ENCODE measurements around the gene PAPOLB. TPM values are rescaled to one million over a fixed set of nuclear protein-coding genes. Genes with fewer than 3 reads are reported as not detected.

The PAPOLB gene
- total and polyA plus RNA-seq, 4 donors = 0.16 to 1.5 (median 0.57) TPM

- 87% methylated on average over 17 of the region's 17 CpGs for WGBS (ENCODE audit: insufficient coverage)
- Histone ChIP-seq H3K27ac (ENCODE audit: low read depth, low read length) (no peak overlapping the region), H3K4me1 (ENCODE audit: control insufficient read depth, insufficient read depth, low read length) (peaks cover 12% of the 10 kb centered on the region), H3K4me3 (ENCODE audit: low read depth, low read length) (no peak overlapping the region), H3K27me3 (ENCODE audit: control insufficient read depth, insufficient read depth, low read length) (no peaks in the 10 kb centered on the region), H3K9me3 (ENCODE audit: control insufficient read depth, insufficient read depth, low read length) (no peaks in the 10 kb centered on the region), H3K36me3 (ENCODE audit: control insufficient read depth, insufficient read depth, low read length) (peaks cover 48% of the 10 kb centered on the region)
- no peak for DNase-seq (ENCODE audit: low read depth in 4 of 6, low spot score in 6 of 6)
These were observed 33.0 kb downstream of the PAPOLB start for GRCh38 chr7:4828720-4829383.

GRCh38 chr7:4825081-4825480 lies 36.7 kb downstream of the PAPOLB start:
- no peak for DNase-seq (ENCODE audit: low read depth in 4 of 6, low spot score in 6 of 6)
- Histone ChIP-seq H3K4me3 (ENCODE audit: low read depth, low read length) (no peak overlapping the region), H3K4me1 (ENCODE audit: control insufficient read depth, insufficient read depth, low read length) (peaks cover 23% of the 10 kb centered on the region), H3K27ac (ENCODE audit: low read depth, low read length) (no peak overlapping the region), H3K36me3 (ENCODE audit: control insufficient read depth, insufficient read depth, low read length) (peaks cover 58% of the 10 kb centered on the region), H3K9me3 (ENCODE audit: control insufficient read depth, insufficient read depth, low read length) (no peaks in the 10 kb centered on the region), H3K27me3 (ENCODE audit: control insufficient read depth, insufficient read depth, low read length) (no peaks in the 10 kb centered on the region)
- 91% methylated on average over 12 of the region's 15 CpGs for WGBS (ENCODE audit: insufficient coverage)

DNA sequence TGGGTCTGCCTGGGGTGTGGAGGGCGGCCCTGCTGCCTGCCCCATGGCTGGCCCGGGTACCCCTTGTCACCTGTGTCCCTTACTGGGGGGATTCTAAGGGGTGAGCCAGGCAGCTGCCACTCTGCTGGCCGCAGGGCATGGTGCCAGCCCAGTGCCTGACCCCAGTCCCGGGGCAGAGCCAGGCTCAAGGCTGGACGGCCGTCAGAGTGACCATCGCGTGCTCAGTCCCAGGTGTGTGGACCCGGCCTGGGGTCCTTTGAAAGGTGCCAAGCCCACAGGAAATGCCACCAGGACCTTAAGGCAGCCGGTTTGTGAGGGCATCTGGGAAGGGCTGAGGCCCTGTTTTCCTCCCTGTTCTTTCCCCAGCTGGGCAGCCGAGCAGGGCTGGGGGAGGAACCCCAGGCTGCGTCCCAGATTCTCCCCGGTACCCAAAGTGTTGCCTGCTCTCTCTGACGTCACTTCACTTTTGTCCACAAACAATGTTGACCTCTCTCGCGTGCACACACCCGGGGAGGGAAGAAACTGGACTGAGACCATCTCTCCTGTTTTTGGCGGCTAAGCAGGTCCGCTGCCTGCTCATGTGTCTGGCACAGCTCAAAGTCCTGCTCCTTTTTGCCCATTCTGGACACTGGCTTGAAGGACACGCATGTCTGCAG lies 37.6 kb downstream of the PAPOLB start:
- Histone ChIP-seq H3K27me3 (ENCODE audit: control insufficient read depth, insufficient read depth, low read length) (no peaks in the 10 kb centered on the region), H3K27ac (ENCODE audit: low read depth, low read length) (no peak overlapping the region), H3K4me1 (ENCODE audit: control insufficient read depth, insufficient read depth, low read length) (peaks cover 29% of the 10 kb centered on the region), H3K9me3 (ENCODE audit: control insufficient read depth, insufficient read depth, low read length) (no peaks in the 10 kb centered on the region), H3K36me3 (ENCODE audit: control insufficient read depth, insufficient read depth, low read length) (peaks cover 63% of the 10 kb centered on the region), H3K4me3 (ENCODE audit: low read depth, low read length) (no peak overlapping the region)
- WGBS (ENCODE audit: insufficient coverage) = 75% methylated on average over 20 of the region's 20 CpGs
- no peak for DNase-seq (ENCODE audit: low read depth in 4 of 6, low spot score in 6 of 6)

DNA sequence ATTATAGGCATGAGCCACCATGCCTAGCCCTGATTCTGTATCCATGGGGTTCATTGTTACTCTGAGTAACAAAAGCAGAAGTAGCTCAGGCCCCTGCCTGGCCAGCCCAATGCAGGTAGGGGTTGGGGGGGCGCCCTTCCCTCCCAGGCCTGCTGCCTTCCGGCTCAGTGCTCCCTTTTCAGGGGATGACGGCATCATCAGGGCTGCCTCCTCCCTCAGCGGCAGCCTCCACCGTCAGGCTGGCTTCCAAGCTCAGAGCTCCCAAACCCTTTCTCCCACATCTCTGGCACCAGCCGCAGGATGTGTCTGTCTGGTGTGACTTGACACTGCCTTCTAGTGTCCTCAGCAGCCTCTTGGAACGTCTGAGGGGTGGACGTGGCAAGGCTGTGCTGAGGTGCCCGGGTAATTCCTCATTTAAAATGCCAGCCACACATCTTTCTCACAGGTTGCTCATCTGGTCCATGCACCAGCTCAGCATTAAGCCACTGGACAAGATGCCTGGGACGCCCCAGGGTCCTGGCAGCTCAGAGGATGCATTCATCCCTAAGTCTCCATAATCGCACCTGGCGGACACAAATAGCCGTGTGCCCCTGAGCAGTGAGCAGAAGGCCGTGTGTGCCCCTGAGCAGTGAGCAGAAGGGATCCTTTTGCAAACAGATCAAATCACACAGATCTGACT lies 38.2 kb downstream of the PAPOLB start:
- Histone ChIP-seq H3K36me3 (ENCODE audit: control insufficient read depth, insufficient read depth, low read length) (peaks cover 60% of the 10 kb centered on the region), H3K27me3 (ENCODE audit: control insufficient read depth, insufficient read depth, low read length) (no peaks in the 10 kb centered on the region), H3K27ac (ENCODE audit: low read depth, low read length) (no peak overlapping the region), H3K4me3 (ENCODE audit: low read depth, low read length) (no peak overlapping the region), H3K4me1 (ENCODE audit: control insufficient read depth, insufficient read depth, low read length) (peaks cover 33% of the 10 kb centered on the region), H3K9me3 (ENCODE audit: control insufficient read depth, insufficient read depth, low read length) (no peaks in the 10 kb centered on the region)
- 84% methylated on average over 11 of the region's 14 CpGs for WGBS (ENCODE audit: insufficient coverage)
- no peak for DNase-seq (ENCODE audit: low read depth in 4 of 6, low spot score in 6 of 6)

- Histone ChIP-seq H3K4me1 (ENCODE audit: control insufficient read depth, insufficient read depth, low read length) (peaks cover 42% of the 10 kb centered on the region), H3K9me3 (ENCODE audit: control insufficient read depth, insufficient read depth, low read length) (no peaks in the 10 kb centered on the region), H3K36me3 (ENCODE audit: control insufficient read depth, insufficient read depth, low read length) (peaks cover 64% of the 10 kb centered on the region), H3K27me3 (ENCODE audit: control insufficient read depth, insufficient read depth, low read length) (no peaks in the 10 kb centered on the region), H3K4me3 (ENCODE audit: low read depth, low read length) (no peak overlapping the region), H3K27ac (ENCODE audit: low read depth, low read length) (no peak overlapping the region)
- DNase-seq (ENCODE audit: low read depth in 4 of 6, low spot score in 6 of 6) = no peak
- WGBS (ENCODE audit: insufficient coverage) = 88% methylated on average over 7 of the region's 9 CpGs
These were observed 39.2 kb downstream of the PAPOLB start for GRCh38 chr7:4822677-4823076.

DNA sequence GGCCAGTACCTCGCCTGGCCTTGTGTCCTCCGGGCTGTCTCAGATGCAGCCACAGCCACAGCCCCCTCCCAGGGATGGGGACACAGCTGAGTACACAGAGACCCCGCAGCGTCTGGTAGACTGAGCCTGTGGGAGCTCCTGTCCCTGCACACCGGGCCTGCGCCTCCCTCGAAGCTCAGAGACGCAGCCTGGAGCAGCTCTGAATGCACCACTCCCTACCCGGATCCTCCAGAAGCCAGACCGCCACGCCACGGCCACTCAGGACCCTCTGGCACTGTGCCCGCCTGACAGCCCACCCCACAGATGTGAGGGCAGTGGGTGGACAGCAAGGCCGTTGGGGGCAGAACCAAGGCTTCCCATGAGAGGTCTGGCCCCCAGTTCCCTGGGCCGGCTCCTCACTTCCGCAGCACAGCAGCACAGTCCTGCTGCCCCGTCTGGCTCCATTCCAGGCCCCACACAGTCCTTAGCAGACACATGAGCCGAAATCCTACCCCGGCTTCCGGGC lies 40.8 kb downstream of the PAPOLB start:
- DNase-seq (ENCODE audit: low read depth in 4 of 6, low spot score in 6 of 6) = no peak
- Histone ChIP-seq H3K4me3 (ENCODE audit: low read depth, low read length) (no peak overlapping the region), H3K27ac (ENCODE audit: low read depth, low read length) (no peak overlapping the region), H3K4me1 (ENCODE audit: control insufficient read depth, insufficient read depth, low read length) (peaks cover 47% of the 10 kb centered on the region), H3K27me3 (ENCODE audit: control insufficient read depth, insufficient read depth, low read length) (no peaks in the 10 kb centered on the region), H3K36me3 (ENCODE audit: control insufficient read depth, insufficient read depth, low read length) (peaks cover 81% of the 10 kb centered on the region), H3K9me3 (ENCODE audit: control insufficient read depth, insufficient read depth, low read length) (no peaks in the 10 kb centered on the region)
- 75% methylated on average over 20 of the region's 20 CpGs for WGBS (ENCODE audit: insufficient coverage)

DNA sequence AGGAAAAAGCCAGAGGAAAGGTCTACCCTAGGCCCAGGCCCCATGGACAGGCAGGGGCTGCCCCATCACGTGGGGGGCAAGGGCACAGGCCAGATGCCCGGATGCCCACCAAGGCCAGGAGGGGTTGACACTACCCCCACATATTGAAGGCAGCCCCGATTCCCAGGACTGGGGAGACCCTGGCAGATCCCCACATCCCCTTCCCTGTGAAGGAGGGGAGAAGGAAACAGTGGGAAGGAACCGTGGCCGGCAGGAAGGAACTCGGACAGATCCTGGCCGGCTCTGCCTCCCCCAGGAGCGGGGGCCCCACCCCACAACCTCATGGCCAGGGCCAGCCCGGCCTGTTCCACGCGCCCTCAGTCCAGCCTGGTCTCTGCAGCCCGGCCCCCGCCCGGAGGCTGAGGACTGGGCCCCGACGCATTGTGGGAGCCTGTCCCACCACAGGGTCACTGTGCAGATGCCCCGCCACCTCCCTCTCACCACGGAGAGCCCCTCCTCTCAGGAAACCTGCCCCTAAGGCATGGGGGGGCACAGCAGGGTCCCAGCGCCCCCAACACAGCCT lies 41.3 kb downstream of the PAPOLB start:
- DNase-seq (ENCODE audit: low read depth in 4 of 6, low spot score in 6 of 6) = no peak
- Histone ChIP-seq H3K9me3 (ENCODE audit: control insufficient read depth, insufficient read depth, low read length) (no peaks in the 10 kb centered on the region), H3K4me3 (ENCODE audit: low read depth, low read length) (no peak overlapping the region), H3K36me3 (ENCODE audit: control insufficient read depth, insufficient read depth, low read length) (peaks cover 86% of the 10 kb centered on the region), H3K27ac (ENCODE audit: low read depth, low read length) (peak overlapping the region; percentile 67), H3K27me3 (ENCODE audit: control insufficient read depth, insufficient read depth, low read length) (no peaks in the 10 kb centered on the region), H3K4me1 (ENCODE audit: control insufficient read depth, insufficient read depth, low read length) (peaks cover 47% of the 10 kb centered on the region)
- WGBS (ENCODE audit: insufficient coverage) = 74% methylated on average over 17 of the region's 19 CpGs

- no peak overlapping the region for H3K4me3 ChIP-seq (ENCODE audit: low read depth, low read length)
- peaks cover 47% of the 10 kb centered on the region for H3K4me1 ChIP-seq (ENCODE audit: control insufficient read depth, insufficient read depth, low read length)
- H3K27ac ChIP-seq (ENCODE audit: low read depth, low read length) = peak overlapping the region; percentile 67
- H3K36me3 ChIP-seq (ENCODE audit: control insufficient read depth, insufficient read depth, low read length) = peaks cover 88% of the 10 kb centered on the region
- DNase-seq (ENCODE audit: low read depth in 4 of 6, low spot score in 6 of 6) = peak in 1 of 6 donors; percentile 36
- H3K27me3 ChIP-seq (ENCODE audit: control insufficient read depth, insufficient read depth, low read length) = no peaks in the 10 kb centered on the region
- no peaks in the 10 kb centered on the region for H3K9me3 ChIP-seq (ENCODE audit: control insufficient read depth, insufficient read depth, low read length)
- WGBS (ENCODE audit: insufficient coverage) = 66% methylated on average over 38 of the region's 39 CpGs
These were observed 42.0 kb downstream of the PAPOLB start for GRCh38 chr7:4819560-4820404.

Data from spinal cord (tissue), 10 donors.